Activated naive CD8-positive, alpha-beta T cell treated with anti-CD3 and anti-CD28 coated beads, Interleukin-2, amount 50 U/mL, for 24 hours (primary cell): Measurements from ENCODE around the gene SREBF1.

Experiments
- ATAC-seq: fragments of 150-1000 bp; cut with Tn5 transposase; one replicate; pipeline ENCODE4 v1.10.0; 2021
- DNase-seq: peaks from one replicate; pipeline ENCODE4 v3.0.0; 2021
- H3K27ac Mint-ChIP-seq: one replicate; pipeline ENCODE4 v1.8.0; 2021; ENCODE audit warnings: mild to moderate bottlenecking, mixed read lengths
- H3K27me3 Mint-ChIP-seq: one replicate; pipeline ENCODE4 v1.8.0; 2021; ENCODE audit warnings: mixed read lengths
- H3K36me3 Mint-ChIP-seq: one replicate; pipeline ENCODE4 v1.8.0; 2021; ENCODE audit warnings: low read depth, mixed read lengths
- H3K4me1 Mint-ChIP-seq: one replicate; pipeline ENCODE4 v1.8.0; 2021; ENCODE audit warnings: mixed read lengths
- H3K4me3 Mint-ChIP-seq: one replicate; pipeline ENCODE4 v1.8.0; 2021; ENCODE audit warnings: mild to moderate bottlenecking, moderate library complexity, mixed read lengths
- H3K9me3 Mint-ChIP-seq: one replicate; pipeline ENCODE4 v1.8.0; 2021; ENCODE audit warnings: mixed read lengths

SREBF1 gene

GRCh38 chr17:17839791-17840707 lies 3.3 kb upstream of the SREBF1 start:
- peak overlapping the region; percentile 88 for H3K27ac Mint-ChIP-seq
- H3K27me3 Mint-ChIP-seq: no peaks in the 10 kb centered on the region
- DNase-seq (peak; percentile 86), ATAC-seq (peak; percentile 76)
- H3K4me3 Mint-ChIP-seq: peak overlapping the region; percentile 80
- H3K36me3 Mint-ChIP-seq: peaks cover 5% of the 10 kb centered on the region
- peaks cover 48% of the 10 kb centered on the region for H3K4me1 Mint-ChIP-seq
- H3K9me3 Mint-ChIP-seq: no peaks in the 10 kb centered on the region

DNA sequence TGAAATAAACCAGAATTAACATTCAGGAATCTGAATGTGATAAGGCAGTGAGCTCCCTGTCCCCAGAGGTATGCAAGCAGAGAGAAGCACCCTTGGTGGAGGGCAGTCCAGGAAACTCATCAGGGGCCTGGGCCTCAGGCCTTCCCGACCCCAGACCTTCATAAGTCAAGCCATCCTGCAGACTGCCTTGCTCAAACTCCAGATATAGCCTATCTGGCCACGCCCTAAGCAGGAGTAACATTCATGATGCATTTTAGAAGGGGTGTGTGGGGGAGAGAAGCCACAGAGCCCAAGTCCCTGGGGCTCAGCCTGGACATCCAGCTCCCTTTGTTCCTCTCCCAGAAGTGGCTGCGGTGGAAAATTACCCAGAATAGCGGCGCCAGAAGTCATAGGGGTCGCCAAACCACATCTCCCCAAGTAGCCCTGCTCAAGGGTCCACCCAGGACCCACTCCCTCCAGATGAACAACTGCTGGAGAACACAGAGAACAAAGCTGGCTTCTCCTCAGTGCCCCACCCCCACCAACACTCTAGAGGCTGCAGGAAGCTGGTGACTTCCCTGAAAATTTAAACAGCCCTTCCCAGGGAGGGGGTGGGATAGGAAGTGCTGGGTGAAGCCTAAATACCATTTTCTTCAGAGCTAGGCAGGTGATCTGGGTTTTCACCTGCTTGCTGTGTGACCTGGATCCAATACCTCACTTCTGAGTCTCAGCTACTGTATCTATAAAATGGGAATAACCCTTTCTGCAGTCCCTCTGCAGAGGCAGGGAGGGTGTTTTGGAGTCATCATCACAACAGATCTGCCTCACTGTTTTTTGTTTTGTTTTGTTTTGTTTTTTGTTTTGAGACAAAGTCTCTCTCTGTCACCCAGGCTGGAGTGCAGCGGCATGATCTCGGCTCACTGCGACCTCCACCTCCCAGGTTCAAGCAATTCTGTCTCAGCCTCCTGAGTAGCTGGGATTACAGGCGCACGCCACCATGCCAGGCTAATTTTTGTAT lies 1.5 kb upstream of the SREBF1 start:
- H3K36me3 Mint-ChIP-seq: peaks cover 18% of the 10 kb centered on the region
- no peaks in the 10 kb centered on the region for H3K9me3 Mint-ChIP-seq
- peaks cover 66% of the 10 kb centered on the region for H3K4me1 Mint-ChIP-seq
- H3K4me3 Mint-ChIP-seq: peak overlapping the region; percentile 10
- ATAC-seq (no peak), DNase-seq (no peak)
- H3K27me3 Mint-ChIP-seq: no peaks in the 10 kb centered on the region
- H3K27ac Mint-ChIP-seq: peak overlapping the region; percentile 74

- Mint-ChIP-seq H3K4me3 (peak overlapping the region; percentile 85), H3K27me3 (no peaks in the 10 kb centered on the region), H3K27ac (peak overlapping the region; percentile 74), H3K36me3 (peaks cover 19% of the 10 kb centered on the region), H3K9me3 (no peaks in the 10 kb centered on the region), H3K4me1 (peaks cover 67% of the 10 kb centered on the region)
- ATAC-seq (no peak), DNase-seq (no peak)
These were observed 615 bp upstream of the SREBF1 start for GRCh38 chr17:17837380-17837821.

GRCh38 chr17:17836250-17836817 lies 452 bp downstream of the SREBF1 start:
- Mint-ChIP-seq H3K27me3 (no peaks in the 10 kb centered on the region), H3K4me3 (peak overlapping the region; percentile 85), H3K4me1 (peaks cover 74% of the 10 kb centered on the region), H3K27ac (peak overlapping the region; percentile 85), H3K9me3 (no peaks in the 10 kb centered on the region), H3K36me3 (peaks cover 24% of the 10 kb centered on the region)
- ATAC-seq (peak; percentile 66), DNase-seq (peak; percentile 100)

DNA sequence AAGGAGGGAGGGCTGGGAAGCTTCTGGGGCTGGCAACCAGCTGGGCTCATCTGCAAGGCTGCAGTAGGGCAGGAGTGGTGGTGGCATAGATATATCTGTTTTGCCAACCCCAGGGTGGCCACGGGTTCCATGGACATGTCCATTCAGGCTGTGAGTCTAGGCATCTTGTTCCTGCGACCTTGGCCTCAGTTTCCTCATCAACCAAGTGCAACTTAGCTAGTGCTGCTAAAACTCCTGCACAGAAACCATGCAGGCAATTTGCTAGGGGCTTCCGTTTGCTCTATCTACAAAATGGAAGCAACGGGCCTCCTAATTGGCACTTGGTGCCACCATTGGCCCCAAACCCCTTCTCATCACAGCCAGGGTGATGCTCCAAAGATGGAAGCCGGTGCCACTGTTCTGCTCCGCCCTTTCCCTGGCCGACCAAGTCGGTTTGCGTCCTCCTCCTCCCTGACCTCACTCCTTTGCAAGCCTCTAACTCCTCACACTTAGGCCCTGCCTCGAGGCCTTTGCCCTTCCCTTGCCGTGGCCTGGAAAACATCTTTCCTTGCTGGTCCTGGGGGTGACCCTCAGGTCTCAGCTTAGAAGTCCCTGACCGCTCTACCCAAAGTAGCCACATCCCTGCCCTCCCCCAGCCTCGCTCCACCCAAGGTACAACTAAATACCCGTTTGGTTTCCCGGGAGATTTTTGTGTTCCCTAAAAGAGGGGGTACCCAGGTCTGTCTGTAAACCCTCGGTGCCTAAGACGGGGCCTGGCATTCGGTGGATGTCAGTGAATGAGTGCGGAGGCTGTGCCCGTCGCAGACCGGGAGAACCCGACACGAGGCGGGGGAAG lies 1.2 kb downstream of the SREBF1 start:
- peak overlapping the region; percentile 85 for H3K27ac Mint-ChIP-seq
- H3K36me3 Mint-ChIP-seq: peaks cover 24% of the 10 kb centered on the region
- H3K9me3 Mint-ChIP-seq: no peaks in the 10 kb centered on the region
- ATAC-seq (no peak), DNase-seq (peak; percentile 35)
- peaks cover 70% of the 10 kb centered on the region for H3K4me1 Mint-ChIP-seq
- H3K27me3 Mint-ChIP-seq: no peaks in the 10 kb centered on the region
- peak overlapping the region; percentile 85 for H3K4me3 Mint-ChIP-seq

DNA sequence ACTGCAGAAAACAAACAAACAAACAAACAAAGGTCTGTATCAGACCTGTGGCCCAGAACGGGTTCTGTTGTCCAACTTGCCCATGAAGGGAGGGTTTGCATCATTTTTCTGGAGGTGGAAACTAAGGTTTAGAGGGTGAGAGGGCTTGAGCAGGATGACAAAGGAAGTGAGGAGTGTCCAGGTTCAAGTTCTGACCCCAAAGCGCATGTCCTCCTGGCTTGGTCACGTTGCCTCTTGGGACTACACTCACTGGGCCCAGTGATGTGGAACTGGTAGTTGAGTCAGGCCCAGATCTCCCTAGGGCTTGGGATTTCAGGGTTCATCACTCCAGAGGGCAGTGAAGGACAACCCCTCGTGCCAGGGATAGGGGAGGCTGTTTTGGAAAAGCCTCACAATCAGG lies 1.8 kb downstream of the SREBF1 start:
- H3K4me1 Mint-ChIP-seq: peaks cover 70% of the 10 kb centered on the region
- H3K36me3 Mint-ChIP-seq: peaks cover 24% of the 10 kb centered on the region
- ATAC-seq (no peak), DNase-seq (no peak)
- no peaks in the 10 kb centered on the region for H3K9me3 Mint-ChIP-seq
- H3K27me3 Mint-ChIP-seq: no peaks in the 10 kb centered on the region
- peak overlapping the region; percentile 85 for H3K27ac Mint-ChIP-seq
- H3K4me3 Mint-ChIP-seq: peak overlapping the region; percentile 85

DNA sequence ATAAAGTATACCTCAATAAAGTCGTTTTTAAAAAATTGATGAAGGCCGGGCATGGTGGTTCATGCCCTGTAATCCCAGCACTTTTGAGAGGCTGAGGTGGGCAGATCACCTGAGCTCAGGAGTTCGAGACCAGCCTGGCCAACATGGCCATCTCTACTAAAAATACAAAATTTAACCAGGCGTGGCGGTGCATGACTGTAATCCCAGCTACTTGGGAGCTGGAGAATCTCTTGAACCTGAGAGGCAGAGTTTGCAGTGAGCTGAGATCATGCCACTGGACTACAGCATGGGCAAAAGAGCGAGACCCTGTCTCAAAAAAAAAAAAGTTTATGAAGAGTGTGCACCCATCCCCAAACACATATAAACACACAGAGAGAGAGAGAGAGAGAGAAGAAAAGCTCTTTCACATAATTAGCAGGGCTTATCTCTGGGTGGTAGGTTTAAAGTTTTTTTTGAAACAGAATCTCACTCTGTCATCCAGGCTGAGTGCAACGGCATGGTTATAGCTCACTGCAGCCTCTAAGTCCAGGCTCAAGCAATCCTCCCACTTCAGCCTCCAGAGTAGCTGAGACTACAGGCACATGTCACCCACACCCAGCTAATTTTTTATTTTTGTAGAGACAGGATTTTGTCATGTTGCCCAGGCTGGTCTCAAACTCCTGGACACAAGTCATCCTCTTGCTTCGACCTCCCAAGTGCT lies 3.0 kb downstream of the SREBF1 start:
- Mint-ChIP-seq H3K9me3 (no peaks in the 10 kb centered on the region), H3K27me3 (no peaks in the 10 kb centered on the region), H3K4me3 (peak overlapping the region; percentile 85), H3K4me1 (peaks cover 59% of the 10 kb centered on the region), H3K27ac (peak overlapping the region; percentile 85), H3K36me3 (peaks cover 24% of the 10 kb centered on the region)
- DNase-seq (no peak), ATAC-seq (no peak)

DNA sequence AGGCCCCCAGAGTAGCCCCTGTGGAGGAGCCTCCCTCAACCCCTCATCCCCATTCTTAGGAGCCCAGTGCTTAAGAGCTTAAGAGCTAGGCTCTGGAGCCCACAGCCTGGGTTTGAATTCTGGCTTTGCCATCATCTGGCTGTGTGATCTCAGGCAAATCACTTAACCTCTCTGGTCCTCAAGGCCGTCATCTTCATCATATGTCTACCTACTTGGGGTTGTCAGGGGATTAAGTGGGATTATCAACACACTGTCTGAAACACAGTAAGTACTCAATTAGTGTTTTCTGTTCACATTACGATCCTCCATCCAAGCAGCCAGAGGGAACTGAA lies 4.8 kb downstream of the SREBF1 start:
- Mint-ChIP-seq H3K4me3 (no peak overlapping the region), H3K27ac (no peak overlapping the region), H3K4me1 (peaks cover 51% of the 10 kb centered on the region), H3K9me3 (no peaks in the 10 kb centered on the region), H3K36me3 (peaks cover 24% of the 10 kb centered on the region), H3K27me3 (no peaks in the 10 kb centered on the region)
- no peak for DNase-seq
- no peak for ATAC-seq

GRCh38 chr17:17831208-17832031 lies 5.4 kb downstream of the SREBF1 start:
- peaks cover 55% of the 10 kb centered on the region for H3K4me1 Mint-ChIP-seq
- H3K27me3 Mint-ChIP-seq: no peaks in the 10 kb centered on the region
- H3K27ac Mint-ChIP-seq: no peak overlapping the region
- DNase-seq (no peak), ATAC-seq (no peak)
- no peak overlapping the region for H3K4me3 Mint-ChIP-seq
- H3K9me3 Mint-ChIP-seq: no peaks in the 10 kb centered on the region
- H3K36me3 Mint-ChIP-seq: peaks cover 26% of the 10 kb centered on the region

- no peak for ATAC-seq
- Mint-ChIP-seq H3K4me1 (peaks cover 58% of the 10 kb centered on the region), H3K4me3 (no peak overlapping the region), H3K27me3 (no peaks in the 10 kb centered on the region), H3K9me3 (no peaks in the 10 kb centered on the region), H3K27ac (no peak overlapping the region), H3K36me3 (peaks cover 27% of the 10 kb centered on the region)
- DNase-seq: no peak
These were observed 6.0 kb downstream of the SREBF1 start for GRCh38 chr17:17830740-17831207.

DNA sequence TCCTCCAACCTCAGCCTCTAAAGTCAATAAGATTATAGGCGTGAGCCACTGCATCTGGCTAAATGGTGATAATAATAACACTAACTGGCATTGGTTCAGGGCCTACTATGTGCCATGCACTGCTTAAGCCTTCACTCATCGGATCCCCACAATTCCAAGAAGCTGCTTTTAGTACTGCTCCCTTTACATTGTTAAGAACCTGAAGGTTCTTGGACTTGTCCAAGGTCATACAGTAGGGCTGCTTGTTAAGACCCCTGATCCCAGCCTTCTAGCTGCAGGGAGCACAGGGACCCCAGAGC lies 6.6 kb downstream of the SREBF1 start:
- Mint-ChIP-seq H3K4me1 (peaks cover 57% of the 10 kb centered on the region), H3K9me3 (no peaks in the 10 kb centered on the region), H3K27ac (no peak overlapping the region), H3K27me3 (no peaks in the 10 kb centered on the region), H3K36me3 (peaks cover 25% of the 10 kb centered on the region), H3K4me3 (no peak overlapping the region)
- no peak for ATAC-seq
- DNase-seq: no peak

DNA sequence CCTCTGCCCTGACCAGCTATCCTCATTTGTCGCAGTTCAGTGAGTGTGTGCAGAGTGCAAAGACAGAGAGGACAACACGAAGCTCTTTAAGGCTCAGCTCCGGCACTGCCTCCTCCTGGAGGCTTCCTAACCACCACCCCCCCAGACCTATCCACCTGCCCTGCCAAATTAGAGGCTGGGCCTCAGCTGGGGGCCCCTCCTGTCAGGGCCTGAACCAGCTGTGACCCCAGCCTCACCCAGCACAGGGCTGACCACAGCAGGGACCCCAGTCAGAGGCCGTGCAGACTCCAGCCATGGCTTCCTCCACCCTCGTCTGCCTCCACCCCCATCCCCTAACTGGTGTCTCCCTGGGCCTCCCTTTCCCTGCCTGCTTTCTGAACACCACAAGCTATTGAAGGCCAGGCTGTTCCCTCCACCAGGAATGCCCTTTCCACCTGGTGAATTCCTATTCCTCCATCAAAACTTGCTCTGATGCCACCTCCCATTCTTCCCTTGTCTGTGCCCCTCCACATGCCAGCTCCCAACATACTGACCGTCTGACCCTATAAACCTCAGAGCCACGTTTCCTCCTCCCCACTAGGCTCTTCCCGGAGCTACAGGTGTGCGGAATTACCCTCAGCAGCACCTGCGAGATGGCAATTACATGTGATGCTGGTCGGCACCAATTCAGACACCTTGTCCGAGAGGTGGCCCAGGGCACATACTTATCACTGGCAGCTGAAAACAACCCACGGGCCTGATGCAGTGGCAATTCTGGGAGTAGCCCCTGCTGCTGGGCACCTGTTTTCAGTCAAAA lies 8.8 kb downstream of the SREBF1 start:
- no peak for DNase-seq
- Mint-ChIP-seq H3K27ac (no peak overlapping the region), H3K4me3 (no peak overlapping the region), H3K4me1 (peaks cover 57% of the 10 kb centered on the region), H3K36me3 (peaks cover 13% of the 10 kb centered on the region), H3K27me3 (no peaks in the 10 kb centered on the region), H3K9me3 (no peaks in the 10 kb centered on the region)
- ATAC-seq: no peak
